ENCODE results near the gene MAG. TPM values are rescaled to one million over a fixed set of nuclear protein-coding genes. Genes with fewer than 3 reads are reported as not detected.

The MAG gene
- polyA plus RNA-seq, 3 donors = not detected

- peaks cover 21 to 28% of the 10 kb centered on the region in 2 donors for H3K36me3 ChIP-seq (replicated peaks in 1 of 2; ENCODE audit: control insufficient read depth in 1 of 2, insufficient read depth in 2 of 2, low read length in 2 of 2)
- H3K4me3 ChIP-seq (replicated peaks in 1 of 3; ENCODE audit: low read depth in 2 of 3, low read length in 3 of 3) = peak overlapping the region; percentile 76 to 96 (median 89)
- peak; percentile 70 to 82 (median 70) for DNase-seq
- no peaks in the 10 kb centered on the region for H3K9me3 ChIP-seq (replicated peaks in 1 of 2; ENCODE audit: control insufficient read depth in 1 of 2, insufficient read depth in 1 of 2, low read length in 2 of 2)
- intact Hi-C loops (cut with micrococcal nuclease) = loop anchor here in 1 of 2 donors (5.0 to 10.0 kb wide), 3 partner anchors 46 to 126 kb away; partner anchors contain the start of gene FXYD7
- H3K79me2 ChIP-seq (ENCODE audit: insufficient read depth, low read length) = peaks cover 30% of the 10 kb centered on the region
- Mint-ChIP-seq H3K27ac (peak overlapping the region; percentile 78 to 99 (median 95)), H3K36me3 (peaks cover 29 to 31% of the 10 kb centered on the region in 2 donors), H3K4me1 (peaks cover 57% of the 10 kb centered on the region), H3K9me3 (peaks cover 0 to 2% (median 0%) of the 10 kb centered on the region in 7 donors), H3K4me3 (peak overlapping the region; percentile 89 to 96), H3K27me3 (ENCODE audit: low read depth in 3 of 3) (peaks cover 2 to 5% (median 5%) of the 10 kb centered on the region in 3 donors)
- H3K4me2 ChIP-seq (replicated peaks; ENCODE audit: extremely low read depth, low read length, poor library complexity, severe bottlenecking) = peak overlapping the region; percentile 98
- peaks cover 62 to 72% of the 10 kb centered on the region in 2 donors for H3K4me1 ChIP-seq (ENCODE audit: control insufficient read depth in 1 of 2, insufficient read depth in 2 of 2, low read length in 2 of 2)
- TF ChIP-seq, protein P1, sequence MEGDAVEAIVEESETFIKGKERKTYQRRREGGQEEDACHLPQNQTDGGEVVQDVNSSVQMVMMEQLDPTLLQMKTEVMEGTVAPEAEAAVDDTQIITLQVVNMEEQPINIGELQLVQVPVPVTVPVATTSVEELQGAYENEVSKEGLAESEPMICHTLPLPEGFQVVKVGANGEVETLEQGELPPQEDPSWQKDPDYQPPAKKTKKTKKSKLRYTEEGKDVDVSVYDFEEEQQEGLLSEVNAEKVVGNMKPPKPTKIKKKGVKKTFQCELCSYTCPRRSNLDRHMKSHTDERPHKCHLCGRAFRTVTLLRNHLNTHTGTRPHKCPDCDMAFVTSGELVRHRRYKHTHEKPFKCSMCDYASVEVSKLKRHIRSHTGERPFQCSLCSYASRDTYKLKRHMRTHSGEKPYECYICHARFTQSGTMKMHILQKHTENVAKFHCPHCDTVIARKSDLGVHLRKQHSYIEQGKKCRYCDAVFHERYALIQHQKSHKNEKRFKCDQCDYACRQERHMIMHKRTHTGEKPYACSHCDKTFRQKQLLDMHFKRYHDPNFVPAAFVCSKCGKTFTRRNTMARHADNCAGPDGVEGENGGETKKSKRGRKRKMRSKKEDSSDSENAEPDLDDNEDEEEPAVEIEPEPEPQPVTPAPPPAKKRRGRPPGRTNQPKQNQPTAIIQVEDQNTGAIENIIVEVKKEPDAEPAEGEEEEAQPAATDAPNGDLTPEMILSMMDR (IDR thresholded peaks at IDR 0.05) = no peak
- peaks cover 26% of the 10 kb centered on the region for H4K20me1 ChIP-seq (ENCODE audit: insufficient read depth, low read length)
- under 1% methylated on average over 83 of the region's 100 CpGs for WGBS (ENCODE audit: insufficient coverage)
- H3K9ac ChIP-seq (ENCODE audit: insufficient read depth, low read length, poor library complexity, severe bottlenecking) = peak overlapping the region; percentile 87
- peak overlapping the region; percentile 91 for H2AFZ ChIP-seq (ENCODE audit: insufficient read depth, low read depth, low read length, poor library complexity, severe bottlenecking)
- H3K27ac ChIP-seq (ENCODE audit: low read depth in 1 of 2, low read length in 2 of 2) = peak overlapping the region; percentile 59 to 93
- H3K27me3 ChIP-seq (ENCODE audit: control insufficient read depth in 2 of 2, insufficient read depth in 2 of 2, low read length in 2 of 2) = no peaks in the 10 kb centered on the region
Observed at GRCh38 chr19:35267818-35268535, 24.0 kb upstream of the MAG start.

DNA sequence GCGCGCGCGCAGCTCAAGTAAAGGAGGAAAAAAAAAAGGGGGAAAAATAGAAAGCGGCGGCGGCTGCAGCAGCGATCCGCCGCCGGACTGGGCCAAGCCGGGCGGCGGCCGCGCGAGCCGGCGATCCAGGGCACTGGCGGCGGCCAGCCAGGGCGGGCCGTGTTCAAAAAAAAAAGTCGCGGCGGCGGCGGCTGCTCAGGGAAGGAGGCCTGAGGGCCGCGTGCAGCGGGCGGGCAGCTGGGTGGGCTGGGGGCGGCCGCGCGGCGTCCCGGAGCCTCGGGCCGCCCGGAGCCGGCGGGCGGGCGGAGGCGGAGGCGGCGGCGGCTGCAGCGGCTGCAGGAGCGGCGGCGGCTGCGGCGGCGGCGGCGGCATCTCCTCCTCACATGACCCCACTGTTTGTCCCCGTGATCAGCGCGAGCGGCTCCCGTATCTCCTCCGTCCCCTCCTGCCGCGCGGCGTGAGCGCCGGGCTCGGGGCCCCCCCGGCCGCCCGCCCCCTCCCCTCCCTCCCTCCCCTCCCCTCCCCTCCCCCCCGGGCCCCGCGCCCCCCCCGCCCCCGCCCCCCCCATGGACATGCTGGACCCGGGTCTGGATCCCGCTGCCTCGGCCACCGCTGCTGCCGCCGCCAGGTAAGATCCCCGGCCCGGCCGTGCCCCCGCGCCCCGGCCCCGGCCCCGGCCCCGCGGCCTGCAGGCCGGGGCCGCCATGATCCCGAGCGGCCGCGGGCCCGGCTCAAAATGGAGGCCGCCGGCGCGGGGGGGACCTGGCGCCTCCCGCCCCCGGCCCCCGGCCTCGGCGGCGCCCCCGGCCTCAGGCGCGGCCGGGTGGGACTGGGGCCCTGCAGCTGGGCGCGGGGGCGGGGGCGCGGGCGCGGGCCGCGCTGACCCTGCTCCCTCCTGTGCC, 23.2 kb upstream of the MAG start, which contains the start of gene USF2:
Gene USF2, plus strand, starts transcription at position 427 of the 902 bp plus-strand sequence. Its CDS starts 140 bp downstream, at position 567.
- H3K4me3 Mint-ChIP-seq = peak within 1 kb of the TSS; percentile 89 to 96
- H2AFZ ChIP-seq (ENCODE audit: insufficient read depth, low read depth, low read length, poor library complexity, severe bottlenecking) = peak within 1 kb of the TSS; percentile 91
- H3K27ac Mint-ChIP-seq = peak within 1 kb of the TSS; percentile 78 to 99 (median 95)
- under 1% methylated on average over 93 of the region's 126 CpGs for WGBS (ENCODE audit: insufficient coverage)
- TF ChIP-seq, protein P1 (IDR thresholded peaks at IDR 0.05) = no peak
- H3K36me3 Mint-ChIP-seq = peaks cover 37 to 39% of the 10 kb centered on the region in 2 donors
- intact Hi-C loops (cut with micrococcal nuclease) = loop anchor here in 1 of 2 donors (5.0 to 10.0 kb wide), 3 partner anchors 46 to 126 kb away; partner anchors contain the start of gene FXYD7
- H3K9me3 ChIP-seq (replicated peaks in 1 of 2; ENCODE audit: control insufficient read depth in 1 of 2, insufficient read depth in 1 of 2, low read length in 2 of 2) = no peaks in the 10 kb centered on the region
- H3K4me1 ChIP-seq (ENCODE audit: control insufficient read depth in 1 of 2, insufficient read depth in 2 of 2, low read length in 2 of 2) = peaks cover 70 to 80% of the 10 kb centered on the region in 2 donors
- H3K9ac ChIP-seq (ENCODE audit: insufficient read depth, low read length, poor library complexity, severe bottlenecking) = peak within 1 kb of the TSS; percentile 87
- peaks cover 32% of the 10 kb centered on the region for H4K20me1 ChIP-seq (ENCODE audit: insufficient read depth, low read length)
- H3K9me3 Mint-ChIP-seq = peaks cover 0 to 2% (median 0%) of the 10 kb centered on the region in 7 donors
- H3K36me3 ChIP-seq (replicated peaks in 1 of 2; ENCODE audit: control insufficient read depth in 1 of 2, insufficient read depth in 2 of 2, low read length in 2 of 2) = peaks cover 22 to 36% of the 10 kb centered on the region in 2 donors
- H3K4me3 ChIP-seq (replicated peaks in 1 of 3; ENCODE audit: low read depth in 2 of 3, low read length in 3 of 3) = peak within 1 kb of the TSS; percentile 76 to 96 (median 89)
- DNase-seq = peak; percentile 61 to 69 (median 61)
- H3K4me2 ChIP-seq (replicated peaks; ENCODE audit: extremely low read depth, low read length, poor library complexity, severe bottlenecking) = peak within 1 kb of the TSS; percentile 98
- H3K27me3 Mint-ChIP-seq (ENCODE audit: low read depth in 3 of 3) = peaks cover 1 to 3% (median 2%) of the 10 kb centered on the region in 3 donors
- no peaks in the 10 kb centered on the region for H3K27me3 ChIP-seq (ENCODE audit: control insufficient read depth in 2 of 2, insufficient read depth in 2 of 2, low read length in 2 of 2)
- H3K4me1 Mint-ChIP-seq = peaks cover 65% of the 10 kb centered on the region
- H3K79me2 ChIP-seq (ENCODE audit: insufficient read depth, low read length) = peaks cover 30% of the 10 kb centered on the region
- H3K27ac ChIP-seq (ENCODE audit: low read depth in 1 of 2, low read length in 2 of 2) = peak within 1 kb of the TSS; percentile 59 to 93

Measured in CD14-positive monocyte (primary cell).